Cardiac fibroblast (primary cell): ENCODE data around the gene CNP.

Experiments
- DNase-seq, 2 donors: peaks; one replicate each; pipeline versions ENCODE4 v3.0.0 to v3.0.0-alpha.2; 2010; ENCODE audit warnings: low read depth in 2 of 2
- H3K4me3 ChIP-seq, 2 donors: replicated peaks in 1 of 2; 1 replicate in 1 of 2; 2 replicates in 1 of 2; pipeline ENCODE4 v1.5.1; 2011; ENCODE audit warnings: low read depth in 2 of 2, low read length in 2 of 2, mild to moderate bottlenecking in 2 of 2, moderate library complexity in 1 of 2
- TF ChIP-seq, protein P1 (sequence below): IDR thresholded peaks from one replicate; pipeline ENCODE4 v1.5.1; 2011; ENCODE audit warnings: low read depth, mild to moderate bottlenecking, low read length, inconsistent platforms

The CNP gene

DNA sequence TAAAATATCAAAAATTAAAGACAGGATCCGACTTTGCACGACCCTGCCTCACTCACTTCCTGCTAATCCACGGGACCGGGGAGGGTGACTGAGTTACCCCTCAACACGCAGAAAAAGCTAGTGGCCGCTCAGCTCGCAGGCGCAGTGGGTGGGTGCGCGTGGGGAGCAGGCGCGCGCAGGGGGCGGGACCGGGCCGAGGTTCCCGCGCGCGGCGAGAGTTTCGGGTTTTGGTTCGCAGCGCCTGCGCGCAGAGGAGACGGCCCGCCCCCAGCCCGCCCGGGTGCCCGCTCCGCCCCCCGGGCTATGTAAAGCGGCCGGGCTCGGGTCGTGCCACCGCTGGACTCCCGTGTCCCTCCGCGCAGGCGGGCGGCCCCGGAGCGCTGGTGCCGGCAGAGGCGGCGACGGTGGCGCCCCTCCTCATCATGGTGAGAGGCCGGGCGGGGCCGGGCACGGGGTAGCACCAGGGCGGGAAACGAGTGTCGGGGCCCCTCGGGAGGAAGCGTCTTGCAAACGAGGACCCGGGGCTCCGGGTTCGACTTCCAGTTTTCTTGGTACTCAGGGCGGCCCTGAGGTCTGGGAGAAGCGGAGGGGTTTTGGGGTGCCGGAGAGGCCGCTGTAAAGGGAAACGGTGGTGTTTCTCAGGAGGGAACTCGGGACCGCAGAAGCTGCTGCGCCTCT, at the start of gene CNP:
Gene CNP, plus strand, starts transcription at position 333 of the 678 bp plus-strand sequence. Its CDS starts 90 bp downstream, at position 423.
- TF ChIP-seq, protein P1, sequence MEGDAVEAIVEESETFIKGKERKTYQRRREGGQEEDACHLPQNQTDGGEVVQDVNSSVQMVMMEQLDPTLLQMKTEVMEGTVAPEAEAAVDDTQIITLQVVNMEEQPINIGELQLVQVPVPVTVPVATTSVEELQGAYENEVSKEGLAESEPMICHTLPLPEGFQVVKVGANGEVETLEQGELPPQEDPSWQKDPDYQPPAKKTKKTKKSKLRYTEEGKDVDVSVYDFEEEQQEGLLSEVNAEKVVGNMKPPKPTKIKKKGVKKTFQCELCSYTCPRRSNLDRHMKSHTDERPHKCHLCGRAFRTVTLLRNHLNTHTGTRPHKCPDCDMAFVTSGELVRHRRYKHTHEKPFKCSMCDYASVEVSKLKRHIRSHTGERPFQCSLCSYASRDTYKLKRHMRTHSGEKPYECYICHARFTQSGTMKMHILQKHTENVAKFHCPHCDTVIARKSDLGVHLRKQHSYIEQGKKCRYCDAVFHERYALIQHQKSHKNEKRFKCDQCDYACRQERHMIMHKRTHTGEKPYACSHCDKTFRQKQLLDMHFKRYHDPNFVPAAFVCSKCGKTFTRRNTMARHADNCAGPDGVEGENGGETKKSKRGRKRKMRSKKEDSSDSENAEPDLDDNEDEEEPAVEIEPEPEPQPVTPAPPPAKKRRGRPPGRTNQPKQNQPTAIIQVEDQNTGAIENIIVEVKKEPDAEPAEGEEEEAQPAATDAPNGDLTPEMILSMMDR, result no peak
- peak within 1 kb of the TSS; percentile 85 to 92 for H3K4me3 ChIP-seq
- peak; percentile 91 to 95 for DNase-seq

DNA sequence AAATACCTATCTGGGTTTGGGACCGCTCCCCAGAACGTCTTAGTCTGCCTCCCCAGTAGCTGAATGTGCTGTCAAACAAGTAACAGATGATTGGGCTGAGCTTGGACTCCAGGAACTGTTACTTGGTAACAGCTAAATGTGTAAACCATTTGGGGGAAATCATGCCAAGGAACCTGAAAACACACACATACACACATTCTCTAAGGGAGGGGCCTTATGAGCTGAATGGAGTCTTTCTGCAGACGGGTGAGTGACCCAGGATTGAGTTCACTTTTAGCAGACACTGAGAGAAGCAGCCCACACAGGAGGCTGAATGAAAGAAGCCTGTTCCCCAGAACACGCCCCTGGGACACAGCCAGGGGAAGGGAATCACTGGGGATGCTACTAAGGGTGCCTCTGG, 49.4 kb upstream of the CNP start:
- peak overlapping the region; percentile 97 to 100 for H3K4me3 ChIP-seq
- peak; percentile 65 to 76 for DNase-seq
- TF ChIP-seq, protein P1, result no peak

DNA sequence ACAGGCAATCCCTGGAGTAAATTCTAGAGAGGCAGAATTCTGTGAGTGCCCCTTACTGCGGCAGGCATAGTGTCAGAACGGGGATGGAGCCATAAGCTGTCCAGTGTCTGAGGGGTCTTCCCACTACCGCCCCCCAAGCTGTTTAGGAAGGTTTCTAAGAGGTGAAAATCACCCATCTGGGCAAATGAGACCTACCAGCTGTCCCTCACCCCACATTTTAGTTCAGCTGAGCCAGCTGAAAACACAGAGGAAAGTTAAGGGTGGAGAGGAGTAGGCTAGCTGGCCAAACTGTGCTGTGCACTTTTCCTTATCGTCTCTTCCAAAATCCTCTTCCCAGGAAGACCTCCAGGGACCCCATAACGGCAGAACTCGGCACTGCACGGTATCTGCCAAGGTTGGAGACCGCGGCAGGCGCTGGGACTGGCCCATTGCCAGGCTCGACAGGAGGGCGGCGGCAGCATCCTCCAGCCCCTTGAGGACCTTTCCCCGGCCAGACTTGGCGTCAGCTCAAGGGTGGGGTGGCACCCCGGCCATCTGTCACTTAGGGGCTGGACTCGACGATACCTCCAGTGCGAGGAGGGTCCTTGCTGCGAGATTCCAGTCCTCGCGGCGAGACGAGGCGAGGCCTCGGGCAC, 48.8 kb upstream of the CNP start:
- peak; percentile 40 to 43 for DNase-seq

DNA sequence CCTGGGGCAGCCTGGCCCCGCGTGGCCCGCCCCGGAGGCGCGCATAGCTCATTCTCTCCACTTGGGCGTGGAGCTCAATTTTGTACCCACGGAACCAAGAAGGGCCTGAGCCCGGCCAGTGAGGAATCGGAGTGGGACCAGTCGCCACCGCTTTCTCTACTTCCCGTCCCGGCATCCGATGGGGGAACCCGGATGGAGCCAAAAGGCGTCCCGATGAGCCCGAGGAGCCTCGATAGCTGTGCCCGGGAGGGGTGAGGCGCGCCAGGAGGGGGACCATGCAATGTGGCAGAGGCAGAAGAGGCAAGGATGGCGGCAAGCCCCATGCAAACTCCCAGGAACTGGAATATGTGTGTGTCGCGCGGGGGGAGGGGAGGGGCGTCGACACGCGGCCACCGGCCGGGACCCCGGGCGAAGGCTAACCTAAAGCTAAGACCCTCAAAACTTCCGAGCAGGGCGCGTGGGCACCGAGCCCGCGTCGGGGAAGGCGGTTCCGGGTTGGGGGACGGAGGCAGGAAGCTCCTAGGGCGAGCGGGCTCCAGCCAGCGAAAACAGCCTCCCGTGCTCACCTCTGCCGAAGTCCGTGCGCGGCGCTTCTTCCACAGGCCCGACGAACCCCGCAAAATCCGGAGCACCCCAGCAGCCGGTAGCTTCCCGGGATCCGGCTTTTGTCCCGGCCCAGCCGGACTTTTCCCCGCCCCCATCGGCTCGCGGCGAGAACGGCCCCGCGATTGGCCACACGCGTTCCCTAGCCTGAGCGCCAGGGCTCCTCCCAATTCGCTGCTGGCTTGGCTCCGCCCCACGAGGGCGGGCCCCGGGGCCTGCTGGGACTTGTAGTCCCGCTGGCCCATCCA, 48.1 kb upstream of the CNP start, which contains the start of gene ACLY:
Gene ACLY, minus strand, starts transcription at position 638 of the 851 bp plus-strand sequence. CDS start 5,078 bp downstream, outside the sequence.
- DNase-seq, result peak; percentile 97 to 98
- TF ChIP-seq, protein P1, result no peak

More for the DNA sequence above, 48.8 kb upstream of the CNP start:
- TF ChIP-seq, protein P1, result no peak
- H3K4me3 ChIP-seq, result peak overlapping the region; percentile 97 to 100

DNA sequence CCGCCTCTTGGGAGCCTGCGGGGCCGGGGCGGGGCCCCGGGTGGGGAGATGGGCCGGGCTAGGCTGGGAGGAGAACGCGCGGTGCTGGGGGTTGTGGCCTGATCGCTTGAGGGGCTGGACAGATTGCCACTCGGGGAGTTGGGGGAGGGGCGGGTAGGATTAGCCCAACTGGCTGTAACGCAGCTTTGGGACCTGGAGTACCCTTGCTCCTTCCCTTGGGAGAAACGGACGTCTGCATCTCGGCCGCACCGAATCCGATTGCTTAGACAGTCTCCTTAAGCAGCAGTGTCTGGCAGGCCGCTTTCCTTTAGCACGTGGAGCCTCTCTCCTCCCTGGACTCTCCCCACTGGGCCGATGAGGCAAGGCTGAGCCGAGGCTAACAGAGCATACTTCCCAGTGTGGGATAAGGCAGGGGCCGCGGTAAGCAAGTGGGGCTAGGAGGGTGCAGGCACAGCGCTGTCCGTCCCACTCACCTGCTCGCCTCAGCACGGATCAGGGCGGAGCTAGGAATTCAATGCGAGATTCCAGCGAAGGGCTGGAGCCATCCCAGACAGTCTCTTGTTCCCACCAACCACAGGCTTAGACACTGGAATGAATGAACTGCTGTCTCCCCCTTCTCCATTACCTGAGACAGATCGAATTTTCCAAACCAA, 47.3 kb upstream of the CNP start:
- TF ChIP-seq, protein P1, result no peak
- no peak for DNase-seq
- H3K4me3 ChIP-seq, result peak overlapping the region; percentile 25 to 32

More for the DNA sequence above, 48.1 kb upstream of the CNP start, which contains the start of gene ACLY:
- peak within 1 kb of the TSS; percentile 97 to 100 for H3K4me3 ChIP-seq
